Heart right ventricle (tissue), 16 donors: ENCODE measurements around the gene RCAN3. TPM values are rescaled to one million over a fixed set of nuclear protein-coding genes. Genes with fewer than 3 reads are reported as not detected.
"Not testable (repeated sequence)": the region's sequence is repeated elsewhere in the genome, so short reads cannot be mapped to it uniquely, and the experiment has no call there.

Source experiments
- ATAC-seq, 8 donors: fragments of 200-7000 bp; cut with Tn5 transposase; one replicate each; pipeline ENCODE4 v1.9.1; 2020; ENCODE audit warnings: mild to moderate bottlenecking in 8 of 8, moderate library complexity in 8 of 8, moderate number of reproducible peaks in 1 of 8
- DNase-seq, 2 donors: peaks; one replicate each; pipeline ENCODE4 v3.0.0-alpha.2; 2020
- H3K27ac ChIP-seq, 10 donors: fragments of 200-600 bp; sonication (generic) in 2 of 10; one replicate each; pipeline versions ENCODE4 v1.5.0 to v1.8.0; 2020 to 2022; ENCODE audit warnings: mild to moderate bottlenecking in 3 of 10
- H3K27me3 ChIP-seq, 7 donors: fragments of 200-600 bp; one replicate each; pipeline ENCODE4 v1.8.0; 2021 to 2022; ENCODE audit warnings: mild to moderate bottlenecking in 2 of 7
- H3K36me3 ChIP-seq, 9 donors: fragments of 200-600 bp; sonication (generic) in 1 of 9; one replicate each; pipeline versions ENCODE4 v1.5.0 to v1.8.0; 2020 to 2022; ENCODE audit warnings: mild to moderate bottlenecking in 2 of 9
- H3K4me1 ChIP-seq, 9 donors: fragments of 200-600 bp; sonication (generic) in 1 of 9; one replicate each; pipeline versions ENCODE4 v1.5.0 to v1.8.0; 2020 to 2022; ENCODE audit warnings: mild to moderate bottlenecking in 4 of 9
- H3K4me3 ChIP-seq, 10 donors: fragments of 200-600 bp; sonication (generic) in 2 of 10; one replicate each; pipeline versions ENCODE4 v1.5.0 to v1.8.0; 2020 to 2022; ENCODE audit warnings: mild to moderate bottlenecking in 7 of 10, moderate library complexity in 2 of 10
- H3K9me3 ChIP-seq, 11 donors: fragments of 200-600 bp in 10 of 11; sonication (generic) in 2 of 11; one replicate each; pipeline versions ENCODE4 v1.5.0 to v1.8.0; 2013 to 2022; ENCODE audit warnings: mild to moderate bottlenecking in 2 of 11, control low read depth in 1 of 11, moderate library complexity in 1 of 11
- CTCF ChIP-seq, 9 donors: fragments of 200-600 bp; sonication (generic) in 2 of 9; IDR thresholded peaks; one replicate each; pipeline versions ENCODE4 v1.5.0 to v1.8.0; 2021 to 2022; ENCODE audit warnings: antibody characterized with exemption in 9 of 9, mild to moderate bottlenecking in 5 of 9, moderate library complexity in 1 of 9
- WGBS, 2 donors: extraction: QIAGEN DNeasy Blood & Tissue Kit; methylation state at CpG; one replicate each; pipeline ENCODE4 v1.1.7; 2013; ENCODE audit warnings: inconsistent platforms in 1 of 2; 5-methylcytosine and 5-hydroxymethylcytosine counted together
- intact Hi-C, 10 donors: fragments of 100-400 bp; cut with DNase I; formaldehyde crosslinking; loops; one replicate each; pipeline versions ENCODE4 v1.11.1 to v1.14.2; 2022
- polyA plus RNA-seq, 2 donors: library from polyadenylated mRNA; stranded (reverse); fragments of 200-250 nt; gene quantifications; one replicate each; pipeline ENCODE4 v1.2.3, GENCODE V29; 2013
- total RNA-seq, 10 donors: library from RNA; stranded (reverse); fragmentation: NEBNext Ultra II Directional in 3 of 10; extraction: Animal tissue kit (Norgen Biotek cat#: 25700) in 3 of 10; gene quantifications; one replicate each; pipeline versions ENCODE4 v1.2.1 to v1.2.4, GENCODE V29; 2021 to 2023
- donor health status: Arrhythmogenic right ventricular cardiomyopathy.
- donor health status: ischemic (EF 13 %, LVEDD 7.1; RV severe dilation, severe dysfunction).
- donor health status: healthy with polysubstance abuse.
- donor health status: DM: no; HTN: yes; CAD: no.
- donor health status: DM: no; HTN: no; CAD: no.
- donor health status: ischemic (EF 25% LVEDD 6.9; RV normal size, moderate dysfunction).
- donor health status: ischemic (EF 25% LVEDD 5.7; RV mildly dilated, moderate dysfunction).
- donor health status: healthy.
- donor health status: DM: yes; HTN: yes; CAD: no.
- donor health status: Ischemic cardiomyopathy.
- donor health status: ischemic (EF 35%, LVEDD 5.7; RV mildly dilated, moderate dysfunction).
- donor health status: nonischemic (EF 11% LVEDD 7.7; RV severe dilation, severe dysfunction).
- donor health status: DM: yes; HTN: yes; CAD: no.
- donor health status: PGD.
- donor health status: ischemic (EF 29% LVEDD 5.4; RV normal size, mild dysfunction).
- donor health status: nonischemic (EF 23%, LVEDD 6.1; RV moderate dilation, normal function).

The RCAN3 gene
- total and polyA plus RNA-seq, 12 donors = 2.3 to 7.9 (median 5.5) TPM

- Histone ChIP-seq H3K4me1 (no peaks in the 10 kb centered on the region), H3K27ac (no peak overlapping the region), H3K9me3 (peaks cover 0 to 6% (median 0%) of the 10 kb centered on the region in 11 donors), H3K4me3 (no peak overlapping the region), H3K27me3 (peaks cover 0 to 11% (median 0%) of the 10 kb centered on the region in 7 donors), H3K36me3 (no peaks in the 10 kb centered on the region)
- no peak for DNase-seq
- WGBS, 2 donors = 96 to 97% methylated on average over 18 of the region's 18 CpGs
- no peak for ATAC-seq
- intact Hi-C loops = no loop called here
- TF ChIP-seq CTCF (IDR thresholded peaks at IDR 0.05) = no peak
Measured at GRCh38 chr1:24490101-24490781, 12.4 kb upstream of the RCAN3 start.

GRCh38 chr1:24491577-24492360, 10.9 kb upstream of the RCAN3 start:
- Histone ChIP-seq H3K36me3 (no peaks in the 10 kb centered on the region), H3K27ac (no peak overlapping the region), H3K4me3 (no peak overlapping the region), H3K27me3 (peaks cover 0 to 19% (median 0%) of the 10 kb centered on the region in 7 donors), H3K9me3 (peaks cover 0 to 8% (median 0%) of the 10 kb centered on the region in 11 donors), H3K4me1 (no peaks in the 10 kb centered on the region)
- WGBS, 2 donors = 55 to 56% methylated on average over 15 of the region's 15 CpGs
- intact Hi-C loops = no loop called here
- ATAC-seq (no peak), DNase-seq (no peak)
- no peak for TF ChIP-seq CTCF (IDR thresholded peaks at IDR 0.05)

GRCh38 chr1:24492935-24493334, 9.7 kb upstream of the RCAN3 start:
- intact Hi-C loops, H3K9me3 ChIP-seq, H3K4me1 ChIP-seq, H3K4me3 ChIP-seq, H3K36me3 ChIP-seq, H3K27ac ChIP-seq, ATAC-seq, DNase-seq: not testable (repeated sequence)
- H3K27me3 ChIP-seq = peaks cover 0 to 19% (median 0%) of the 10 kb centered on the region in 7 donors
- WGBS, 2 donors = 90 to 91% methylated on average over 9 of the region's 9 CpGs

- no peak for DNase-seq
- H3K27ac ChIP-seq = no peak overlapping the region
- 92 to 95% methylated on average over 3 of the region's 3 CpGs for WGBS, 2 donors
- H3K4me1 ChIP-seq = no peaks in the 10 kb centered on the region
- H3K9me3 ChIP-seq = peaks cover 0 to 8% (median 0%) of the 10 kb centered on the region in 11 donors
- no peaks in the 10 kb centered on the region for H3K36me3 ChIP-seq
- peaks cover 0 to 19% (median 0%) of the 10 kb centered on the region in 7 donors for H3K27me3 ChIP-seq
- H3K4me3 ChIP-seq = no peak overlapping the region
- ATAC-seq = no peak
- TF ChIP-seq CTCF (IDR thresholded peaks at IDR 0.05) = no peak
- intact Hi-C loops = no loop called here
Measured at GRCh38 chr1:24493785-24494184, 8.9 kb upstream of the RCAN3 start.
